A549 (cell line): ENCODE results near the gene VPS54. TPM values are rescaled to one million over a fixed set of nuclear protein-coding genes. Genes with fewer than 3 reads are reported as not detected.

Experiments used
- ATAC-seq, 2 experiments: fragments of 200-7000 bp in 1 of 2; fragments of >200 bp in 1 of 2; cut with Nextera tagmentation in 1 of 2; cut with Tn5 transposase in 1 of 2; 3 replicates each; pipeline versions ENCODE4 v1.8.0 to v1.9.1; 2018 to 2020; ENCODE audit warnings: mild to moderate bottlenecking in 1 of 2, moderate library complexity in 1 of 2
- CTCF ChIA-PET: fragments of 300-600 bp; sonication (Branson Sonifier 250); formaldehyde crosslinking; extraction: SDS; loops from one replicate; lab custom pipeline; 2021; ENCODE audit warnings: antibody characterized with exemption, inconsistent platforms; lab: Yijun Ruan, JAX
- POLR2A ChIA-PET: fragments of 350-600 bp; formaldehyde crosslinking; extraction: SDS; loops from one replicate; lab custom pipeline; 2021; ENCODE audit warnings: antibody characterized with exemption, inconsistent platforms; lab: Yijun Ruan, JAX
- DNase-seq, 2 experiments: peaks; one replicate each; pipeline versions ENCODE4 v3.0.0 to v3.0.0-alpha.2; 2011 to 2016; ENCODE audit warnings: low read depth in 1 of 2, low spot score in 1 of 2
- FAIRE-seq: peaks from 2 replicates; lab custom pipeline; 2011; peaks lifted over from hg19 to GRCh38; lab: Jason Lieb, UNC
- H3K27ac ChIP-seq, 2 experiments: fragments of >200 bp; sonication (Bioruptor Twin); formaldehyde crosslinking; 3 replicates each; pipeline ENCODE4 v1.5.1; 2016 to 2017
- H3K4me1 ChIP-seq: fragments of >200 bp; sonication (Bioruptor Twin); formaldehyde crosslinking; 3 replicates; pipeline ENCODE4 v1.6.1; 2016
- H3K4me2 ChIP-seq: fragments of >200 bp; sonication (Bioruptor Twin); formaldehyde crosslinking; 3 replicates; pipeline ENCODE4 v1.6.1; 2016
- H3K4me3 ChIP-seq: fragments of >200 bp; sonication (Bioruptor Twin); formaldehyde crosslinking; 3 replicates; pipeline ENCODE4 v1.5.1; 2016
- H3K9me3 ChIP-seq: fragments of >200 bp; sonication (Bioruptor Twin); formaldehyde crosslinking; 3 replicates; pipeline ENCODE4 v1.6.1; 2016
- CHD4 ChIP-seq: fragments of 200-600 bp; sonication (generic); IDR thresholded peaks from 2 replicates; pipeline ENCODE4 v1.6.1; 2016; ENCODE audit warnings: antibody characterized with exemption, mild to moderate bottlenecking, borderline replicate concordance
- CTCF ChIP-seq: fragments of >200 bp; sonication (Bioruptor Twin); formaldehyde crosslinking; IDR thresholded peaks from 3 replicates; pipeline ENCODE4 v1.5.1; 2016
- ELK1 ChIP-seq: fragments of 150-350 bp; IDR thresholded peaks from 2 replicates; pipeline ENCODE4 v1.6.1; 2014; ENCODE audit warnings: low read depth, mild to moderate bottlenecking, low read length
- FOSL2 ChIP-seq, 2 experiments: fragments of 450-650 bp in 1 of 2; fragments of >200 bp in 1 of 2; sonication (Bioruptor Twin) in 1 of 2; formaldehyde crosslinking; IDR thresholded peaks; 2 replicates each; pipeline versions ENCODE4 v1.5.0 to v1.6.1; 2016 to 2020; ENCODE audit warnings: mild to moderate bottlenecking in 1 of 2, moderate library complexity in 1 of 2
- NR3C1 ChIP-seq: fragments of >200 bp; sonication (Bioruptor Twin); formaldehyde crosslinking; IDR thresholded peaks from 3 replicates; pipeline ENCODE4 v1.6.1; 2017
- PBX3 ChIP-seq: IDR thresholded peaks from 2 replicates; pipeline ENCODE4 v1.6.1; 2012
- POLR2AphosphoS2 ChIP-seq: conservative IDR thresholded peaks from 2 replicates; pipeline ENCODE4 v1.6.1; 2012; ENCODE audit warnings: low read length, improper control_type of control experiment, inconsistent platforms
- RAD21 ChIP-seq, 2 experiments: fragments of >200 bp in 1 of 2; sonication (Bioruptor Twin) in 1 of 2; formaldehyde crosslinking in 1 of 2; IDR thresholded peaks in 1 of 2; conservative IDR thresholded peaks in 1 of 2; 2 replicates in 1 of 2; 3 replicates in 1 of 2; pipeline ENCODE4 v1.6.1; 2012 to 2018; ENCODE audit warnings: inconsistent platforms in 1 of 2
- SMC3 ChIP-seq: fragments of >200 bp; sonication (Bioruptor Twin); formaldehyde crosslinking; IDR thresholded peaks from 3 replicates; pipeline ENCODE4 v1.6.1; 2018; ENCODE audit warnings: inconsistent platforms
- TFCP2L1 ChIP-seq: fragments of 250-450 bp; sonication (Bioruptor Pico); IDR thresholded peaks from 2 replicates; pipeline ENCODE4 v1.5.0; 2021; ENCODE audit warnings: mild to moderate bottlenecking
- ZNF302 ChIP-seq: fragments of 250-450 bp; sonication (Bioruptor Pico); IDR thresholded peaks from 2 replicates; pipeline ENCODE4 v1.9.0; 2021; ENCODE audit warnings: inconsistent platforms, mild to moderate bottlenecking, moderate library complexity
- ZSCAN20 ChIP-seq: fragments of 250-450 bp; sonication (Bioruptor Pico); IDR thresholded peaks from 2 replicates; pipeline ENCODE4 v1.8.0; 2022; ENCODE audit warnings: mild to moderate bottlenecking, moderate library complexity
- WGBS: methylation state at CpG from one replicate; pipeline ENCODE4 v1.1.6; 2017; ENCODE audit errors: missing lambda C conversion rate; 5-methylcytosine and 5-hydroxymethylcytosine counted together
- polyA plus RNA-seq, 4 experiments: library from polyadenylated mRNA; depleted of rRNA in 3 of 4; stranded (reverse); fragments of >200 nt; fragmentation: RNase III in 1 of 4; extraction: RNeasy Plus Mini Kit Qiagen cat#74134 plus additional on column Dnase treatment in 1 of 4; gene quantifications; 2 replicates in 3 of 4; 3 replicates in 1 of 4; pipeline ENCODE4 v1.2.3, GENCODE V29; 2011 to 2017
- TF ChIP-seq, protein P1 (sequence below): fragments of 200-600 bp; sonication (generic); IDR thresholded peaks from 2 replicates; pipeline ENCODE4 v1.6.1; 2016; ENCODE audit warnings: antibody characterized with exemption, mild to moderate bottlenecking, moderate library complexity
- TF ChIP-seq, protein P2 (sequence below): IDR thresholded peaks from 2 replicates; pipeline ENCODE4 v1.6.1; 2012
- TF ChIP-seq, protein P3 (sequence below): fragments of >200 bp; sonication (Bioruptor Twin); formaldehyde crosslinking; IDR thresholded peaks from 2 replicates; pipeline ENCODE4 v1.6.1; 2016
- TF ChIP-seq, protein P4 (sequence below): fragments of 250-450 bp; sonication (Bioruptor Pico); IDR thresholded peaks from 2 replicates; pipeline ENCODE4 v1.5.0; 2021; ENCODE audit warnings: mild to moderate bottlenecking, moderate library complexity, borderline replicate concordance

Gene VPS54
- polyA plus RNA-seq, 2 of the 4 experiments (the other 2 are of a cell fraction): 15.0 to 32.5 TPM

GRCh38 chr2:64052463-64053241 is 33.4 kb upstream of the VPS54 start:
- H3K27ac ChIP-seq: no peak overlapping the region
- H3K9me3 ChIP-seq: no peaks in the 10 kb centered on the region
- no peaks in the 10 kb centered on the region for H3K4me1 ChIP-seq
- no peak overlapping the region for H3K4me3 ChIP-seq
- no peak overlapping the region for H3K4me2 ChIP-seq
- POLR2A ChIA-PET: no interaction called here
- TF ChIP-seq, protein P1, sequence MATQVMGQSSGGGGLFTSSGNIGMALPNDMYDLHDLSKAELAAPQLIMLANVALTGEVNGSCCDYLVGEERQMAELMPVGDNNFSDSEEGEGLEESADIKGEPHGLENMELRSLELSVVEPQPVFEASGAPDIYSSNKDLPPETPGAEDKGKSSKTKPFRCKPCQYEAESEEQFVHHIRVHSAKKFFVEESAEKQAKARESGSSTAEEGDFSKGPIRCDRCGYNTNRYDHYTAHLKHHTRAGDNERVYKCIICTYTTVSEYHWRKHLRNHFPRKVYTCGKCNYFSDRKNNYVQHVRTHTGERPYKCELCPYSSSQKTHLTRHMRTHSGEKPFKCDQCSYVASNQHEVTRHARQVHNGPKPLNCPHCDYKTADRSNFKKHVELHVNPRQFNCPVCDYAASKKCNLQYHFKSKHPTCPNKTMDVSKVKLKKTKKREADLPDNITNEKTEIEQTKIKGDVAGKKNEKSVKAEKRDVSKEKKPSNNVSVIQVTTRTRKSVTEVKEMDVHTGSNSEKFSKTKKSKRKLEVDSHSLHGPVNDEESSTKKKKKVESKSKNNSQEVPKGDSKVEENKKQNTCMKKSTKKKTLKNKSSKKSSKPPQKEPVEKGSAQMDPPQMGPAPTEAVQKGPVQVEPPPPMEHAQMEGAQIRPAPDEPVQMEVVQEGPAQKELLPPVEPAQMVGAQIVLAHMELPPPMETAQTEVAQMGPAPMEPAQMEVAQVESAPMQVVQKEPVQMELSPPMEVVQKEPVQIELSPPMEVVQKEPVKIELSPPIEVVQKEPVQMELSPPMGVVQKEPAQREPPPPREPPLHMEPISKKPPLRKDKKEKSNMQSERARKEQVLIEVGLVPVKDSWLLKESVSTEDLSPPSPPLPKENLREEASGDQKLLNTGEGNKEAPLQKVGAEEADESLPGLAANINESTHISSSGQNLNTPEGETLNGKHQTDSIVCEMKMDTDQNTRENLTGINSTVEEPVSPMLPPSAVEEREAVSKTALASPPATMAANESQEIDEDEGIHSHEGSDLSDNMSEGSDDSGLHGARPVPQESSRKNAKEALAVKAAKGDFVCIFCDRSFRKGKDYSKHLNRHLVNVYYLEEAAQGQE: no peak
- TF ChIP-seq ZNF302 (CRISPR knock-in tag): no peak
- TF ChIP-seq ZSCAN20: no peak
- TF ChIP-seq, protein P2, sequence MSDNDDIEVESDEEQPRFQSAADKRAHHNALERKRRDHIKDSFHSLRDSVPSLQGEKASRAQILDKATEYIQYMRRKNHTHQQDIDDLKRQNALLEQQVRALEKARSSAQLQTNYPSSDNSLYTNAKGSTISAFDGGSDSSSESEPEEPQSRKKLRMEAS: no peak
- no peak for TF ChIP-seq CHD4
- no peak for TF ChIP-seq PBX3
- TF ChIP-seq ELK1: no peak
- no peak for TF ChIP-seq FOSL2 (IDR thresholded peaks at IDR 0.05)
- no peak for TF ChIP-seq FOSL2 (CRISPR knock-in tag; IDR thresholded peaks at IDR 0.05)
- TF ChIP-seq TFCP2L1: no peak
- no peak for TF ChIP-seq POLR2AphosphoS2
- CTCF ChIA-PET: interaction anchor here (1.5 to 10.5 kb wide), 2 partner anchors 15 to 275 kb away, joined by 3 to 194 read pairs; no protein-coding TSS in a partner anchor
- no peak for FAIRE-seq
- no peak for ATAC-seq
- no peak for DNase-seq
- 83% methylated on average over 3 of the region's 3 CpGs for WGBS

- Histone ChIP-seq H3K4me2 (no peak overlapping the region), H3K4me1 (no peaks in the 10 kb centered on the region), H3K27ac (no peak overlapping the region), H3K4me3 (no peak overlapping the region), H3K9me3 (no peaks in the 10 kb centered on the region)
- ChIA-PET POLR2A (interaction anchor here (0.6 to 1.0 kb wide), 2 partner anchors 278 to 404 kb away, joined by 4 to 6 read pairs; partner anchors contain the start of gene LGALSL), CTCF (interaction anchor here (0.6 to 10.5 kb wide), 65 partner anchors 8 to 983 kb away, joined by 3 to 194 read pairs (median 4); no protein-coding TSS in a partner anchor)
- TF ChIP-seq, protein P3, sequence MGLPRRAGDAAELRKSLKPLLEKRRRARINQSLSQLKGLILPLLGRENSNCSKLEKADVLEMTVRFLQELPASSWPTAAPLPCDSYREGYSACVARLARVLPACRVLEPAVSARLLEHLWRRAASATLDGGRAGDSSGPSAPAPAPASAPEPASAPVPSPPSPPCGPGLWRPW: no peak
- TF ChIP-seq NR3C1 (no peak), CTCF (peak; percentile 97), RAD21 (conservative IDR thresholded peaks at IDR 0.05 in 1 of 2, IDR thresholded peaks at IDR 0.05 in 1 of 2) (peak; percentile 95 to 96), SMC3 (peak; percentile 94)
- TF ChIP-seq, protein P4, sequence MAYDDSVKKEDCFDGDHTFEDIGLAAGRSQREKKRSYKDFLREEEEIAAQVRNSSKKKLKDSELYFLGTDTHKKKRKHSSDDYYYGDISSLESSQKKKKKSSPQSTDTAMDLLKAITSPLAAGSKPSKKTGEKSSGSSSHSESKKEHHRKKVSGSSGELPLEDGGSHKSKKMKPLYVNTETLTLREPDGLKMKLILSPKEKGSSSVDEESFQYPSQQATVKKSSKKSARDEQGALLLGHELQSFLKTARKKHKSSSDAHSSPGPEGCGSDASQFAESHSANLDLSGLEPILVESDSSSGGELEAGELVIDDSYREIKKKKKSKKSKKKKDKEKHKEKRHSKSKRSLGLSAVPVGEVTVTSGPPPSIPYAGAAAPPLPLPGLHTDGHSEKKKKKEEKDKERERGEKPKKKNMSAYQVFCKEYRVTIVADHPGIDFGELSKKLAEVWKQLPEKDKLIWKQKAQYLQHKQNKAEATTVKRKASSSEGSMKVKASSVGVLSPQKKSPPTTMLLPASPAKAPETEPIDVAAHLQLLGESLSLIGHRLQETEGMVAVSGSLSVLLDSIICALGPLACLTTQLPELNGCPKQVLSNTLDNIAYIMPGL (CRISPR knock-in tag): no peak
- FAIRE-seq (peak; percentile 13), DNase-seq (peak; percentile 47 to 65), ATAC-seq (peak; percentile 95 to 96)
- WGBS: 9% methylated on average over 3 of the region's 3 CpGs
Measured at GRCh38 chr2:64049633-64050220, 30.5 kb upstream of the VPS54 start.
